Measurements from ENCODE around the gene TENM4. TPM values are rescaled to one million over a fixed set of nuclear protein-coding genes. Genes with fewer than 3 reads are reported as not detected.

The TENM4 gene
- total and polyA plus RNA-seq, 2 of the 13 experiments (the other 11 are each of a cell fraction or from before 2014, with no cell fraction given) = not detected

DNA sequence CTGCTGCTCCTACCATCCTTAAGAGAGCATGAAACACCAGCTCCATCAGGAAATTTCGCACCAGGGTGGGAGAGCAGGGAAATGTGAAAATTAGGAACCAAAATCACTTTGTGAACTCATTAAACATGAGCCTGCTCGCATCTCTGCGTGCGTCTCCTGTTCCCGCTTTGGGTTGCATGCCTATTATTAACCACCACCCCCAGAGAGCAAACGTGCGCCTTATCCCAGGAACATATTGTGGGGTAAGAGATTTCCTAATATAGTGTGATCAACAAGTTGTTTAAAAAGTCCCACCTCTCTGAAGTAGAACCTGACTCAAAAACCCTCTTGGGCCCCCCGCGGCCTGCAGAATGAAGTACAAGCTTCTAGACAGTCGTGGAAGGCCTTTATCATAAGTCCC lies 115.0 kb downstream of the TENM4 start (continued):
- TF ChIP-seq, protein P1, sequence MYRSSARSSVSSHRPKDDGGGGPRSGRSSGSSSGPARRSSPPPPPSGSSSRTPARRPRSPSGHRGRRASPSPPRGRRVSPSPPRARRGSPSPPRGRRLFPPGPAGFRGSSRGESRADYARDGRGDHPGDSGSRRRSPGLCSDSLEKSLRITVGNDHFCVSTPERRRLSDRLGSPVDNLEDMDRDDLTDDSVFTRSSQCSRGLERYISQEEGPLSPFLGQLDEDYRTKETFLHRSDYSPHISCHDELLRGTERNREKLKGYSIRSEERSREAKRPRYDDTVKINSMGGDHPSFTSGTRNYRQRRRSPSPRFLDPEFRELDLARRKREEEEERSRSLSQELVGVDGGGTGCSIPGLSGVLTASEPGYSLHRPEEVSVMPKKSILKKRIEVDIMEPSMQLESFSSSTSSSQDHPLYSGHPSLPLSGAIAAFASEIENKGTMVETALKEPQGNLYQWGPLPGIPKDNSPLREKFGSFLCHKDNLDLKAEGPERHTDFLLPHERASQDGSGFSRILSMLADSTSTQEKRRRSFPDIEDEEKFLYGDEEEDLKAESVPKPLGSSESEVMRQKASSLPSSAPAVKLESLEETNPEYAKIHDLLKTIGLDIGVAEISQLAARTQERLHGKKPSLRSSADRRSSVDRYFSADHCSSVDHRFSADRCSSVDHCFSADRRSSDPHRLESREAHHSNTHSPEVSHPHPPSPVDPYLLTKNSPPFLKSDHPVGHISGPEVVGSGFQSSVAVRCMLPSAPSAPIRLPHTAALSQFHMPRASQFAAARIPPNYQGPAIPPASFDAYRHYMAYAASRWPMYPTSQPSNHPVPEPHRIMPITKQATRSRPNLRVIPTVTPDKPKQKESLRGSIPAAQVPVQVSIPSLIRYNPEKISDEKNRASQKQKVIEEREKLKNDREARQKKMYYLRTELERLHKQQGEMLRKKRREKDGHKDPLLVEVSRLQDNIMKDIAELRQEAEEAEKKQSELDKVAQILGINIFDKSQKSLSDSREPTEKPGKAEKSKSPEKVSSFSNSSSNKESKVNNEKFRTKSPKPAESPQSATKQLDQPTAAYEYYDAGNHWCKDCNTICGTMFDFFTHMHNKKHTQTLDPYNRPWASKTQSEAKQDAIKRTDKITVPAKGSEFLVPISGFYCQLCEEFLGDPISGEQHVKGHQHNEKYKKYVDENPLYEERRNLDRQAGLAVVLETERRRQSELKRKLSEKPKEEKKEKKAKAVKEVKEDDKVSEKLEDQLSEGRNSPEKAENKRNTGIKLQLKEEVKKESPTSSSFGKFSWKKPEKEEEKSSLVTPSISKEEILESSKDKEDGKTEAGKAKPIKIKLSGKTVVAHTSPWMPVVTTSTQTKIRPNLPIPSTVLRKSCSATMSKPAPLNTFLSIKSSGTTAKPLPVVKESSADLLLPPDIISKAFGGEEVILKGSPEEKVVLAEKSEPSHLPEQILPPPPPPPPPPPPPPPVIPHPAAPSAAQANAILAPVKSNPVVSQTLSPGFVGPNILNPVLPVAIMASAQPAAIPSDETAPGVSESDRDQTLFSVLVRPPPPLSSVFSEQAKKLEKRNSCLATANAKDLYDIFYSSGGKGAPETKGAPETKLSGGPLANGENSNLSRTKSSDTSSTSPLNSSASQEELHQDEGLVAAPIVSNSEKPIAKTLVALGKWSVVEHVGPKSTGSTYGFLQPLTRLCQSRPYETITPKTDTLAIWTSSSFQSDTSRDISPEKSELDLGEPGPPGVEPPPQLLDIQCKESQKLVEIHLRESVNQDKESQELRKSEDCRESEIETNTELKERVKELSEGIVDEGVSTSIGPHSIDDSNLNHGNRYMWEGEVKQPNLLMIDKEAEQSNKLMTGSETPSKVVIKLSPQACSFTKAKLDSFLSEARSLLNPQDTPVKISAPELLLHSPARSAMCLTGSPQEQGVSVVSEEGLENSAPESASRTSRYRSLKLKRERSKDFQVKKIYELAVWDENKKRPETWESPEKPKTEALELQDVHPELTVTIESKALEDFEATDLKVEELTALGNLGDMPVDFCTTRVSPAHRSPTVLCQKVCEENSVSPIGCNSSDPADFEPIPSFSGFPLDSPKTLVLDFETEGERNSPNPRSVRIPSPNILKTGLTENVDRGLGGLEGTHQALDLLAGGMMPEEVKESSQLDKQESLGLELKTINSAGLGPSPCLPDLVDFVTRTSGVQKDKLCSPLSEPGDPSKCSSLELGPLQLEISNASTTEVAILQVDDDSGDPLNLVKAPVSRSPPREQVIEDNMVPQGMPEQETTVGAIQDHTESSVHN (CRISPR knock-in tag; IDR thresholded peaks at IDR 0.05) = no peak
- TF ChIP-seq, protein P2, sequence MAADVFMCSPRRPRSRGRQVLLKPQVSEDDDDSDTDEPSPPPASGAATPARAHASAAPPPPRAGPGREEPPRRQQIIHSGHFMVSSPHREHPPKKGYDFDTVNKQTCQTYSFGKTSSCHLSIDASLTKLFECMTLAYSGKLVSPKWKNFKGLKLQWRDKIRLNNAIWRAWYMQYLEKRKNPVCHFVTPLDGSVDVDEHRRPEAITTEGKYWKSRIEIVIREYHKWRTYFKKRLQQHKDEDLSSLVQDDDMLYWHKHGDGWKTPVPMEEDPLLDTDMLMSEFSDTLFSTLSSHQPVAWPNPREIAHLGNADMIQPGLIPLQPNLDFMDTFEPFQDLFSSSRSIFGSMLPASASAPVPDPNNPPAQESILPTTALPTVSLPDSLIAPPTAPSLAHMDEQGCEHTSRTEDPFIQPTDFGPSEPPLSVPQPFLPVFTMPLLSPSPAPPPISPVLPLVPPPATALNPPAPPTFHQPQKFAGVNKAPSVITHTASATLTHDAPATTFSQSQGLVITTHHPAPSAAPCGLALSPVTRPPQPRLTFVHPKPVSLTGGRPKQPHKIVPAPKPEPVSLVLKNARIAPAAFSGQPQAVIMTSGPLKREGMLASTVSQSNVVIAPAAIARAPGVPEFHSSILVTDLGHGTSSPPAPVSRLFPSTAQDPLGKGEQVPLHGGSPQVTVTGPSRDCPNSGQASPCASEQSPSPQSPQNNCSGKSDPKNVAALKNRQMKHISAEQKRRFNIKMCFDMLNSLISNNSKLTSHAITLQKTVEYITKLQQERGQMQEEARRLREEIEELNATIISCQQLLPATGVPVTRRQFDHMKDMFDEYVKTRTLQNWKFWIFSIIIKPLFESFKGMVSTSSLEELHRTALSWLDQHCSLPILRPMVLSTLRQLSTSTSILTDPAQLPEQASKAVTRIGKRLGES (CRISPR knock-in tag; IDR thresholded peaks at IDR 0.05; ENCODE audit: borderline replicate concordance) = no peak
- no peak for TF ChIP-seq ZSCAN29 (CRISPR knock-in tag; conservative IDR thresholded peaks at IDR 0.05)

All from HepG2 (cell line).